Measurements from ENCODE around the gene BCAS1. TPM values are rescaled to one million over a fixed set of nuclear protein-coding genes. Genes with fewer than 3 reads are reported as not detected.

Gene BCAS1
- total RNA-seq, 4 donors from 2014 or later = 0.32 TPM; not detected in 3

DNA sequence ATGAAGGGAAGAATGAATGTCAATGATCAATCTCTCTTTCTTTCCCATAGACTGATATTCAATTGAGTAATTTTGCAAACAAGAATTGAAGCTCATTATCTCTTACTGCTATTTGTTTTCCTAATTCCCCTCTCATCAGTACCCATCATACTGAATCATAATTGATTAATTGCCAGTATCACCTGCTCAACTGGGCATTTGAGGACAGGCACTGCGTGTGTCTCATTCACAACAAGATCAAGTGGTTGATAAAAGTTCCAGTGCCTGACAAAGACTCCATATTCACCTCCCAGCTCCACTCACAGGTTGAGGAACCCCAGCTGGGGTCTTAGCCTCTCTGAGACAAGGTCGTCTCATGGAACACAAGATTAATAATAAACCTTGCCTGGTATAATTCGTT lies 67.7 kb downstream of the BCAS1 start:
- no peaks in the 10 kb centered on the region for H3K9me3 ChIP-seq
- no peak for TF ChIP-seq POLR2A (IDR thresholded peaks at IDR 0.05)
- TF ChIP-seq, protein P1, sequence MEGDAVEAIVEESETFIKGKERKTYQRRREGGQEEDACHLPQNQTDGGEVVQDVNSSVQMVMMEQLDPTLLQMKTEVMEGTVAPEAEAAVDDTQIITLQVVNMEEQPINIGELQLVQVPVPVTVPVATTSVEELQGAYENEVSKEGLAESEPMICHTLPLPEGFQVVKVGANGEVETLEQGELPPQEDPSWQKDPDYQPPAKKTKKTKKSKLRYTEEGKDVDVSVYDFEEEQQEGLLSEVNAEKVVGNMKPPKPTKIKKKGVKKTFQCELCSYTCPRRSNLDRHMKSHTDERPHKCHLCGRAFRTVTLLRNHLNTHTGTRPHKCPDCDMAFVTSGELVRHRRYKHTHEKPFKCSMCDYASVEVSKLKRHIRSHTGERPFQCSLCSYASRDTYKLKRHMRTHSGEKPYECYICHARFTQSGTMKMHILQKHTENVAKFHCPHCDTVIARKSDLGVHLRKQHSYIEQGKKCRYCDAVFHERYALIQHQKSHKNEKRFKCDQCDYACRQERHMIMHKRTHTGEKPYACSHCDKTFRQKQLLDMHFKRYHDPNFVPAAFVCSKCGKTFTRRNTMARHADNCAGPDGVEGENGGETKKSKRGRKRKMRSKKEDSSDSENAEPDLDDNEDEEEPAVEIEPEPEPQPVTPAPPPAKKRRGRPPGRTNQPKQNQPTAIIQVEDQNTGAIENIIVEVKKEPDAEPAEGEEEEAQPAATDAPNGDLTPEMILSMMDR (IDR thresholded peaks at IDR 0.05 in 4 of 5, conservative IDR thresholded peaks at IDR 0.05 in 1 of 5) = no peak
- in situ Hi-C loops (cut with MboI; ENCODE audit: low sequenced_read_pairs in 4 of 4) (no loop called here), intact Hi-C loops (cut with DNase I; ENCODE audit: low total_unique reads) (loop anchor here (5.0 kb wide), 1 partner anchor 1400 kb away; no protein-coding TSS in a partner anchor)
- H3K4me1 ChIP-seq = no peaks in the 10 kb centered on the region
- H3K27me3 ChIP-seq = no peaks in the 10 kb centered on the region
- H3K27ac ChIP-seq = no peak overlapping the region
- no peak overlapping the region for H3K4me3 ChIP-seq
- ATAC-seq = no peak
- no peaks in the 10 kb centered on the region for H3K36me3 ChIP-seq
- DNase-seq = no peak

DNA sequence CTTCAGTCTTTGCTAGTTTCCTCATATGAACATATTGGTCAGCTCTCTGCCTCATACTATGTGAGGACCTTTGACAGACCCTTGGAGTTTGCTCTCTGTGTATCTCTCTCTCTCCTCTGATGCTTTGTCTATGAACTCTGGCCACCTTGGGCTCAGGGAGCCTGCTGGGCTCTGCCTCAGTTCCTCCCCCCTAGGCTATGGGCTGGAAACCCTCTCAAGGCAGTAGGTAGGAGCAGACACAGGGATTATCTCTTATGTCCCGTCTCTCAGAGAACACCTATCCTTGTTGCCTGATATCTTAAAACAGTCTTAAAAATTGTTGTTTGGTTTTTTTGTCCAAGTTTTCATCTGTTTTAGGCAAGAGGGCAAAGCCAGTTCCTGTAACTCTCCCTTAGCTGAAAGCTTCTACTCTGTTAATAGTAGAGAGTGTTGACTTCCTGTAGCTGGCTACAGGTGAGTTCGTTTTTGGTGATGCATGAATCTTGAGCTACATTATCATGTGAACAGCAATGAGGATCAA lies 68.3 kb downstream of the BCAS1 start:
- ATAC-seq = no peak
- no peak for DNase-seq
- no peaks in the 10 kb centered on the region for H3K9me3 ChIP-seq
- no peaks in the 10 kb centered on the region for H3K4me1 ChIP-seq
- no peaks in the 10 kb centered on the region for H3K36me3 ChIP-seq
- no peak overlapping the region for H3K27ac ChIP-seq
- H3K27me3 ChIP-seq = no peaks in the 10 kb centered on the region
- intact Hi-C loops (cut with DNase I; ENCODE audit: low total_unique reads) (loop anchor here (5.0 kb wide), 1 partner anchor 1400 kb away; no protein-coding TSS in a partner anchor), in situ Hi-C loops (cut with MboI; ENCODE audit: low sequenced_read_pairs in 4 of 4) (no loop called here)
- no peak overlapping the region for H3K4me3 ChIP-seq
- no peak for TF ChIP-seq POLR2A (IDR thresholded peaks at IDR 0.05)
- TF ChIP-seq, protein P1 (IDR thresholded peaks at IDR 0.05 in 4 of 5, conservative IDR thresholded peaks at IDR 0.05 in 1 of 5) = no peak

DNA sequence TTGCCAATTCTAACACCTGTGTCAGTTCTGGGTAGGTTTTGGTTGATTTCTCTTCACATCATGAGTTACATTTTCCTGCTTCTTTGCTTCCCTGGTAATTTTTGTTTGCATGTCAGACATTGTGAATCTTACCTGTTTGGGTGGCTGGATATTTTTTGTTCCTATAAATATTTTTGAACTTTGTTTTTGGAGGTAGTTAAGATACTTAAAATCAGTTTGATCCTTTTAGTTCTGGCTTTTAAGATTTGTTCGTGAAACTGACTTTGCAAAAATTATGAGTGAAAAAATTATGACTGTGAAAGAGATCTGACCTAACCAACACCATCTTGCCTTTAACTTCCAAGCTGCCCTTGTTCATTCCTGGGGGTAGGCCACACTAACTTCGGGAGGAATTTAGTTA lies 69.5 kb downstream of the BCAS1 start:
- H3K9me3 ChIP-seq = no peaks in the 10 kb centered on the region
- no peaks in the 10 kb centered on the region for H3K4me1 ChIP-seq
- intact Hi-C loops (cut with DNase I; ENCODE audit: low total_unique reads) (loop anchor here (5.0 kb wide), 1 partner anchor 1399 kb away; no protein-coding TSS in a partner anchor), in situ Hi-C loops (cut with MboI; ENCODE audit: low sequenced_read_pairs in 4 of 4) (no loop called here)
- no peaks in the 10 kb centered on the region for H3K36me3 ChIP-seq
- no peak overlapping the region for H3K4me3 ChIP-seq
- H3K27ac ChIP-seq = no peak overlapping the region
- no peaks in the 10 kb centered on the region for H3K27me3 ChIP-seq
- no peak for TF ChIP-seq POLR2A (IDR thresholded peaks at IDR 0.05)
- TF ChIP-seq, protein P1 (IDR thresholded peaks at IDR 0.05 in 4 of 5, conservative IDR thresholded peaks at IDR 0.05 in 1 of 5) = no peak
- DNase-seq (no peak), ATAC-seq (no peak)

DNA sequence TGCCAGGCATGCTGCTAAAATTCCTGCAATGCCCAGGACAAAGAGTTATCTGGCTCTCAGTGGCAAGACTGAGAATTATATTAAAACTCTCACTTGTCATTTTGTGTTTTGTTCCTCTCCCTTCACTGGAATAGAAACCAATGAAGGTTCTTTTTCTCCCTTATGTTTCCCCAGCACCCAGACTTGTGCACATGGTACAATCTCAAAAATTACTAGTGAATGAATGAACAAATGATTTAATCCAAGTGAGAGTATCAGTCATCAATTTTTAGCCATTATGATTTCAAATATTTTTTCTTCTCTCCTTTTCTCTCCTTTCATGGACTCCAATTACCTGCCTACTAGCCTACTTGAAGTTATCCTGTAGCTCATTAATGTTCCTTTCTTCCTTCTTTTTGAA lies 70.1 kb downstream of the BCAS1 start:
- Histone ChIP-seq H3K27me3 (no peaks in the 10 kb centered on the region), H3K4me1 (no peaks in the 10 kb centered on the region), H3K27ac (no peak overlapping the region), H3K36me3 (no peaks in the 10 kb centered on the region), H3K9me3 (no peaks in the 10 kb centered on the region), H3K4me3 (no peak overlapping the region)
- ATAC-seq (no peak), DNase-seq (no peak)
- no peak for TF ChIP-seq POLR2A (IDR thresholded peaks at IDR 0.05)
- TF ChIP-seq, protein P1 (IDR thresholded peaks at IDR 0.05 in 4 of 5, conservative IDR thresholded peaks at IDR 0.05 in 1 of 5) = no peak
- in situ Hi-C loops (cut with MboI; ENCODE audit: low sequenced_read_pairs in 4 of 4) (no loop called here), intact Hi-C loops (cut with DNase I; ENCODE audit: low total_unique reads) (loop anchor here (5.0 kb wide), 1 partner anchor 1398 kb away; no protein-coding TSS in a partner anchor)

DNA sequence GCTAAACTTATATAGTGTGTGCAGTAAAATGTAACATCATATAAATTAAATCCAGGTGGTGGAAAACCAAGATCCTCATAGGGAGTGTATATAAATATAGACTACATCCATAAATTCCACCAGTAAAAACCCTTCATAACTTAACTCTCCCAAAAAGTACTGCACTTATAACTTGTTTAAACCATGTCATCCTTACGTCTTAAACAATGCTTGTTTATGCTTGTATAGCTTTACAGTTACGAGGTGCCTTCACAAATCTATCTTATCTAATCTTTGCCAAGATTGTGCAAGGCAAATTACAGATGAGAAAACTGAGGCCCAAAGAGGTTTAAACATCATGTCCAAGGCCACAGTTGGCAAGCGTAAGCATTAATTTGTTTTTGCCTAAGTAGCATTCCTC lies 71.3 kb downstream of the BCAS1 start:
- DNase-seq (no peak), ATAC-seq (no peak)
- Histone ChIP-seq H3K36me3 (no peaks in the 10 kb centered on the region), H3K4me1 (no peaks in the 10 kb centered on the region), H3K9me3 (no peaks in the 10 kb centered on the region), H3K27me3 (no peaks in the 10 kb centered on the region), H3K27ac (no peak overlapping the region), H3K4me3 (no peak overlapping the region)
- intact Hi-C loops (cut with DNase I; ENCODE audit: low total_unique reads) = no loop called here
- in situ Hi-C loops (cut with MboI; ENCODE audit: low sequenced_read_pairs in 4 of 4) = no loop called here
- TF ChIP-seq, protein P1 (IDR thresholded peaks at IDR 0.05 in 4 of 5, conservative IDR thresholded peaks at IDR 0.05 in 1 of 5) = no peak
- no peak for TF ChIP-seq POLR2A (IDR thresholded peaks at IDR 0.05)
